ENCODE measurements around the gene TRMT61A. TPM values are rescaled to one million over a fixed set of nuclear protein-coding genes. Genes with fewer than 3 reads are reported as not detected.

TRMT61A gene
- total and polyA plus RNA-seq, 9 of the 15 experiments (the other 6 are each of a cell fraction or from before 2014, with no cell fraction given): 0.10 to 24.8 (median 5.1) TPM

DNA sequence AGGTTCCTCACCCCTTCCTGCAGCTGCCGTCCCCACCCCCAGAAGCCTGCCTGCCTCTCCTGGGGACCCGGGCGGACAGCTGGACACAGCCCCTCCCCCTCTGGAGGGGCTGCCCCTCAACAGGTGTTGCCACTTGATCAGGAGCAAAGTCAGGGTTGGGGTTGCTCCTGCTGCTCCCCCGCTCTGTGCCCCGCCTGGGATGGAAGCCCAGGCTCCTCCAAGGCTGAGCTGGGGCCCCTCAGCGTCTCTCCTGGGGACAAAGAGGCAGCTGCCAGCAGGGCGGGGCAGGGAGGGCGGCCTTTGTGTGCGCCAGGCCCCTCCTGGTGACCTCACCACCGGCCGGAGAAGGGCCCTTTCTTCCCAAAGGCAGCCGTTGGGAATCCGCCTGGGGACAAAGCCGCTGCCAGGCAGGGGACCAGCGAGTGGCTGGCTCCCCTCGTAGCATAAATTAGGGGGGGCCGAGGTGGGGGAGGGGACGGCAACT lies 13.7 kb downstream of the TRMT61A start:
- intact Hi-C loops (cut with micrococcal nuclease): loop anchor here (10.0 kb wide), 1 partner anchor 468 kb away; no protein-coding TSS in a partner anchor
- BruUV-seq (replicated peaks): no TSS peak
- H3K27ac ChIP-seq (ENCODE audit: extremely low read depth, low read depth, low read length): no peak overlapping the region

More for the DNA sequence above, 13.7 kb downstream of the TRMT61A start:
- ChIA-PET POLR2A (interaction anchor here (0.8 to 1.6 kb wide), 4 partner anchors 13 to 334 kb away, joined by 3 to 7 read pairs (median 4); partner anchors contain the start of gene CKB), CTCF (ENCODE audit: low intra/inter-chr PET ratio) (no interaction called here)
- H3K9me1 ChIP-seq (ENCODE audit: control insufficient read depth, insufficient read depth, low read length): no peaks in the 10 kb centered on the region
- H3K9me3 ChIP-seq (replicated peaks; ENCODE audit: control insufficient read depth, insufficient read depth, low read depth, low read length): no peaks in the 10 kb centered on the region
- H4K20me1 ChIP-seq (replicated peaks; ENCODE audit: control insufficient read depth, insufficient read depth, low read length): peaks cover 7% of the 10 kb centered on the region; the same call in 1 of the 2 replicates
- WGBS (ENCODE audit: insufficient coverage, low coverage, missing lambda C conversion rate): 37% methylated on average over 5 of the region's 18 CpGs
- no peak for FAIRE-seq
- no peak for ATAC-seq
- H3K4me1 ChIP-seq (replicated peaks in 1 of 2; ENCODE audit: control insufficient read depth in 2 of 2, insufficient read depth in 2 of 2, low read length in 2 of 2): peaks cover 0 to 93% of the 10 kb centered on the region in 2 experiments; a peak in 2 of 5 replicates
- H3K27me3 ChIP-seq (ENCODE audit: control insufficient read depth in 2 of 2, insufficient read depth in 2 of 2, low read length in 2 of 2): no peaks in the 10 kb centered on the region
- H3K36me3 ChIP-seq (ENCODE audit: control insufficient read depth, insufficient read depth, low read length): no peaks in the 10 kb centered on the region
- H2AFZ ChIP-seq (ENCODE audit: low read depth, low read length): no peak overlapping the region
- DNase-seq (ENCODE audit: extremely low read depth in 1 of 4, low spot score in 3 of 4): peak in 1 of 4 experiments; percentile 33
- TF ChIP-seq RNF2 (IDR thresholded peaks at IDR 0.05): no peak
- TF ChIP-seq ZNF140 (CRISPR knock-in tag; IDR thresholded peaks at IDR 0.05): no peak
- no peak for TF ChIP-seq HOXB6 (CRISPR knock-in tag; IDR thresholded peaks at IDR 0.05; ENCODE audit: borderline replicate concordance)
- no peak for TF ChIP-seq ELF4 (CRISPR knock-in tag; IDR thresholded peaks at IDR 0.05)
- no peak for TF ChIP-seq TRIM28 (IDR thresholded peaks at IDR 0.05)
- TF ChIP-seq, protein P1, sequence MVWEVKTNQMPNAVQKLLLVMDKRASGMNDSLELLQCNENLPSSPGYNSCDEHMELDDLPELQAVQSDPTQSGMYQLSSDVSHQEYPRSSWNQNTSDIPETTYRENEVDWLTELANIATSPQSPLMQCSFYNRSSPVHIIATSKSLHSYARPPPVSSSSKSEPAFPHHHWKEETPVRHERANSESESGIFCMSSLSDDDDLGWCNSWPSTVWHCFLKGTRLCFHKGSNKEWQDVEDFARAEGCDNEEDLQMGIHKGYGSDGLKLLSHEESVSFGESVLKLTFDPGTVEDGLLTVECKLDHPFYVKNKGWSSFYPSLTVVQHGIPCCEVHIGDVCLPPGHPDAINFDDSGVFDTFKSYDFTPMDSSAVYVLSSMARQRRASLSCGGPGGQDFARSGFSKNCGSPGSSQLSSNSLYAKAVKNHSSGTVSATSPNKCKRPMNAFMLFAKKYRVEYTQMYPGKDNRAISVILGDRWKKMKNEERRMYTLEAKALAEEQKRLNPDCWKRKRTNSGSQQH (CRISPR knock-in tag; IDR thresholded peaks at IDR 0.05): no peak
- no peak for TF ChIP-seq RBM22 (IDR thresholded peaks at IDR 0.05; ENCODE audit: low read depth, low read length, poor library complexity, severe bottlenecking)
- TF ChIP-seq ADNP (tag; IDR thresholded peaks at IDR 0.05): no peak
- TF ChIP-seq SPI1 (IDR thresholded peaks at IDR 0.05; ENCODE audit: borderline replicate concordance, low read depth, low read length): no peak
- no peak for TF ChIP-seq NELFE (IDR thresholded peaks at IDR 0.05; ENCODE audit: insufficient read depth, insufficient read length)
- no peak for TF ChIP-seq MCM2 (IDR thresholded peaks at IDR 0.05; ENCODE audit: low read depth)
- H3K4me2 ChIP-seq (ENCODE audit: insufficient read depth, low read length): no peak overlapping the region
- no peak overlapping the region for H3K4me3 ChIP-seq
- no peaks in the 10 kb centered on the region for H3K79me2 ChIP-seq (ENCODE audit: control insufficient read depth, insufficient read depth, low read length)
- in situ Hi-C loops (cut with MboI): no loop called here
- peak overlapping the region in 1 of 2 experiments; percentile 52; a peak in 1 of 4 replicates for H3K9ac ChIP-seq (ENCODE audit: insufficient read depth in 1 of 2, low read depth in 2 of 2, low read length in 2 of 2)

All from K562 (cell line).